Heart left ventricle (tissue), 13 donors: ENCODE results near the gene PCDHGB1.

Source experiments
- CTCF ChIP-seq, 12 donors: fragments of 200-600 bp; sonication (generic) in 4 of 12; IDR thresholded peaks; one replicate each; pipeline versions ENCODE4 v1.5.0 to v1.8.0; 2018 to 2022; ENCODE audit warnings: antibody characterized with exemption in 12 of 12, mild to moderate bottlenecking in 5 of 12
- POLR2A ChIP-seq, 2 donors: fragments of 450-650 bp; IDR thresholded peaks; one replicate each; pipeline ENCODE4 v1.6.1; 2017; ENCODE audit warnings: antibody characterized with exemption in 2 of 2, mild to moderate bottlenecking in 2 of 2, moderate library complexity in 2 of 2
- donor health status: ischemic (EF 13 %, LVEDD 7.1; RV severe dilation, severe dysfunction).
- donor health status: DM: no; HTN: yes; CAD: no.
- donor health status: DM: no; HTN: no; CAD: no.
- donor health status: ischemic (EF 25% LVEDD 6.9; RV normal size, moderate dysfunction).
- donor health status: ischemic (EF 25% LVEDD 5.7; RV mildly dilated, moderate dysfunction).
- donor health status: ischemic (EF 35%, LVEDD 5.7; RV mildly dilated, moderate dysfunction).
- donor health status: nonischemic (EF 11% LVEDD 7.7; RV severe dilation, severe dysfunction).
- donor health status: DM: yes; HTN: yes; CAD: no.
- donor health status: PGD.
- donor health status: ischemic (EF 29% LVEDD 5.4; RV normal size, mild dysfunction).
- donor health status: nonischemic (EF 23%, LVEDD 6.1; RV moderate dilation, normal function).

- TF ChIP-seq POLR2A (IDR thresholded peaks at IDR 0.05): no peak
- TF ChIP-seq CTCF (IDR thresholded peaks at IDR 0.05): peak in 11 of 12 donors; percentile 15 to 55 (median 38)
Measured at GRCh38 chr5:141369994-141370848, 20.3 kb downstream of the PCDHGB1 start, which contains the start of gene PCDHGB3.
